Spleen (tissue), 11 donors: ENCODE measurements around the gene CCZ1. TPM values are rescaled to one million over a fixed set of nuclear protein-coding genes. Genes with fewer than 3 reads are reported as not detected.
"Not testable (repeated sequence)": the region's sequence is repeated elsewhere in the genome, so short reads cannot be mapped to it uniquely, and the experiment has no call there.

Source experiments
- DNase-seq: peaks from one replicate; pipeline ENCODE4 v3.0.0-alpha.2; 2020
- H3K27ac ChIP-seq, 8 donors: fragments of 200-600 bp; sonication (generic) in 7 of 8; 1 replicate in 4 of 8; 2 replicates in 4 of 8; pipeline versions ENCODE4 v1.5.0 to v1.8.0; 2016 to 2021; ENCODE audit warnings: inconsistent platforms in 4 of 8, mild to moderate bottlenecking in 4 of 8, moderate library complexity in 1 of 8
- H3K27me3 ChIP-seq, 7 donors: fragments of 200-600 bp; sonication (generic) in 6 of 7; replicated peaks in 1 of 7; 1 replicate in 4 of 7; 2 replicates in 3 of 7; pipeline versions ENCODE4 v1.5.0 to v1.8.0; 2016 to 2021; ENCODE audit warnings: inconsistent platforms in 3 of 7, mild to moderate bottlenecking in 1 of 7
- H3K36me3 ChIP-seq, 6 donors: fragments of 200-600 bp; sonication (generic) in 5 of 6; 1 replicate in 4 of 6; 2 replicates in 2 of 6; pipeline versions ENCODE4 v1.5.0 to v1.8.0; 2016 to 2021; ENCODE audit warnings: inconsistent platforms in 2 of 6
- H3K4me1 ChIP-seq, 6 donors: fragments of 200-600 bp; sonication (generic) in 5 of 6; 1 replicate in 3 of 6; 2 replicates in 3 of 6; pipeline versions ENCODE4 v1.5.0 to v1.8.0; 2016 to 2021; ENCODE audit warnings: inconsistent platforms in 3 of 6
- H3K4me3 ChIP-seq, 8 donors: fragments of 200-600 bp; sonication (generic) in 7 of 8; 1 replicate in 4 of 8; 2 replicates in 4 of 8; pipeline versions ENCODE4 v1.5.0 to v1.8.0; 2016 to 2021; ENCODE audit warnings: inconsistent platforms in 4 of 8, mild to moderate bottlenecking in 4 of 8, moderate library complexity in 2 of 8
- H3K9me3 ChIP-seq, 8 donors: fragments of 200-600 bp; sonication (generic) in 7 of 8; 1 replicate in 4 of 8; 2 replicates in 4 of 8; pipeline versions ENCODE4 v1.5.0 to v1.8.0; 2016 to 2021; ENCODE audit warnings: inconsistent platforms in 4 of 8
- WGBS, 5 donors: extraction: QIAGEN DNeasy Blood & Tissue Kit in 3 of 5; methylation state at CpG; one replicate each; pipeline versions ENCODE4 v1.1.5 to v1.1.7; 2013 to 2018; 5-methylcytosine and 5-hydroxymethylcytosine counted together
- intact Hi-C: fragments of 100-400 bp; cut with DNase I; formaldehyde crosslinking; loops from one replicate; pipeline ENCODE4 v1.15.0; 2023; ENCODE audit warnings: low total_unique reads
- polyA plus RNA-seq, 3 donors: library from polyadenylated mRNA; stranded (reverse); fragments of 200-250 nt; gene quantifications; one replicate each; pipeline ENCODE4 v1.2.1, GENCODE V29; 2013
- total RNA-seq, 7 donors: library from RNA; depleted of rRNA in 3 of 7; stranded (reverse); fragments of >200 nt in 3 of 7; fragmentation: NEBNext Ultra II Directional in 4 of 7; extraction: Animal tissue kit (Norgen Biotek cat#: 25700) in 4 of 7; gene quantifications; one replicate each; pipeline versions ENCODE4 v1.1.0 to v1.2.1, GENCODE V29; 2016 to 2021
- donor health status: healthy with polysubstance abuse.
- donor health status: DM: no; HTN: no; CAD: no; lungs with moderate emphysema.
- donor health status: DM: no; HTN: no; CAD: no.
- donor health status: Bipolar disorder and iron deficiency.
- donor health status: healthy.
- donor health status: DM: no; HTN: no; CAD: no.
- donor health status: DM: yes; HTN: yes; CAD: no.

Gene CCZ1
- total and polyA plus RNA-seq, 10 donors, result 31.6 to 78.0 (median 61.0) TPM

GRCh38 chr7:5908835-5909234 lies 10.3 kb downstream of the CCZ1 start:
- intact Hi-C loops, H3K4me3 ChIP-seq, H3K27ac ChIP-seq, H3K27me3 ChIP-seq, H3K4me1 ChIP-seq, H3K9me3 ChIP-seq, DNase-seq: not testable (repeated sequence)
- peaks cover 0 to 95% (median 25%) of the 10 kb centered on the region in 6 donors for H3K36me3 ChIP-seq
- 91 to 96% (median 95%) methylated on average over 6 of the region's 6 CpGs for WGBS, 5 donors

- WGBS, 5 donors, result 81 to 89% (median 86%) methylated on average over 3 to 5 of the region's 6 CpGs; no CpG with 5 or more reads in 1 of the 5 donors
- H3K27ac ChIP-seq, intact Hi-C loops: not testable (repeated sequence)
Observed at GRCh38 chr7:5916529-5916928, 18.0 kb downstream of the CCZ1 start.

GRCh38 chr7:5924180-5924579 lies 25.6 kb downstream of the CCZ1 start:
- intact Hi-C loops, result not testable (repeated sequence)
- 83 to 100% (median 94%) methylated on average over 1 to 2 of the region's 2 CpGs; no CpG with 5 or more reads in 1 of the 5 donors for WGBS, 5 donors

More at GRCh38 chr7:5916529-5916928, 18.0 kb downstream of the CCZ1 start:
- peaks cover 0 to 50% (median under 1%) of the 10 kb centered on the region in 6 donors for H3K36me3 ChIP-seq
- H3K27me3 ChIP-seq, H3K4me1 ChIP-seq, H3K9me3 ChIP-seq, H3K4me3 ChIP-seq, DNase-seq: not testable (repeated sequence)

GRCh38 chr7:5924630-5925029 lies 26.1 kb downstream of the CCZ1 start:
- H3K9me3 ChIP-seq, DNase-seq, H3K4me3 ChIP-seq, H3K4me1 ChIP-seq, intact Hi-C loops, H3K27me3 ChIP-seq, H3K27ac ChIP-seq: not testable (repeated sequence)
- peaks cover 0 to 50% (median 2%) of the 10 kb centered on the region in 6 donors for H3K36me3 ChIP-seq
- WGBS, 5 donors, result no CpG with 5 or more reads among the region's 12 CpGs

More at GRCh38 chr7:5924180-5924579, 25.6 kb downstream of the CCZ1 start:
- not testable (repeated sequence) for DNase-seq, H3K27ac ChIP-seq, H3K27me3 ChIP-seq, H3K4me3 ChIP-seq, H3K9me3 ChIP-seq, H3K4me1 ChIP-seq
- H3K36me3 ChIP-seq, result peaks cover 0 to 52% (median 2%) of the 10 kb centered on the region in 6 donors

- DNase-seq, H3K4me3 ChIP-seq, H3K4me1 ChIP-seq, intact Hi-C loops, H3K27me3 ChIP-seq, H3K27ac ChIP-seq, H3K9me3 ChIP-seq: not testable (repeated sequence)
- 92% methylated on average over 2 of the region's 13 CpGs; no CpG with 5 or more reads in 4 of the 5 donors for WGBS, 5 donors
- peaks cover 0 to 48% (median 2%) of the 10 kb centered on the region in 6 donors for H3K36me3 ChIP-seq
Observed at GRCh38 chr7:5926263-5926870, 27.8 kb downstream of the CCZ1 start.

- H3K4me3 ChIP-seq, H3K27ac ChIP-seq, H3K4me1 ChIP-seq, intact Hi-C loops, DNase-seq, H3K27me3 ChIP-seq, H3K9me3 ChIP-seq: not testable (repeated sequence)
- H3K36me3 ChIP-seq, result peaks cover 0 to 30% (median 2%) of the 10 kb centered on the region in 6 donors
- WGBS, 5 donors, result 94% methylated on average over 2 of the region's 10 CpGs; no CpG with 5 or more reads in 4 of the 5 donors
Observed at GRCh38 chr7:5930290-5930689, 31.8 kb downstream of the CCZ1 start.

GRCh38 chr7:5931250-5931649 lies 32.7 kb downstream of the CCZ1 start:
- H3K27me3 ChIP-seq, DNase-seq, H3K9me3 ChIP-seq, H3K4me3 ChIP-seq, intact Hi-C loops, H3K4me1 ChIP-seq: not testable (repeated sequence)
- Histone ChIP-seq H3K27ac (peak overlapping the region in 3 of 8 donors; percentile 18 to 26 (median 18)), H3K36me3 (peaks cover 0 to 23% (median 0%) of the 10 kb centered on the region in 6 donors)
- 94 to 97% (median 96%) methylated on average over 13 to 14 of the region's 14 CpGs for WGBS, 5 donors
